NOMO-1 treated with DMSO at 0.1 percent for 48 hours (cell line): ENCODE results near the gene ELOVL1.
"Not testable (repeated sequence)": the region's sequence is repeated elsewhere in the genome, so short reads cannot be mapped to it uniquely, and the experiment has no call there.

Source experiments
- DNase-seq: peaks from one replicate; lab custom pipeline; 2025; ENCODE audit not compliant: unreplicated experiment; lab: John Stamatoyannopoulos, UW

Gene ELOVL1

GRCh38 chr1:43367904-43368645 is at the start of gene ELOVL1:
Gene ELOVL1, minus strand, starts transcription at chr1:43368011. Its CDS starts 2,402 bp downstream, at chr1:43365609.
- peak; percentile 87 for DNase-seq

- DNase-seq: no peak
Measured at GRCh38 chr1:43415901-43416300, 48.1 kb upstream of the ELOVL1 start.

GRCh38 chr1:43414634-43415223 is 46.9 kb upstream of the ELOVL1 start:
- peak; percentile 53 for DNase-seq

GRCh38 chr1:43413426-43413825 is 45.6 kb upstream of the ELOVL1 start:
- not testable (repeated sequence) for DNase-seq

GRCh38 chr1:43410571-43410970 is 42.8 kb upstream of the ELOVL1 start:
- DNase-seq: no peak

- DNase-seq: no peak
Measured at GRCh38 chr1:43405876-43406234, 38.0 kb upstream of the ELOVL1 start.

- DNase-seq: no peak
Measured at GRCh38 chr1:43405219-43405875, 37.5 kb upstream of the ELOVL1 start.

- DNase-seq: no peak
Measured at GRCh38 chr1:43404353-43404752, 36.5 kb upstream of the ELOVL1 start.

GRCh38 chr1:43402089-43402865 is 34.5 kb upstream of the ELOVL1 start:
- DNase-seq: no peak

- DNase-seq: not testable (repeated sequence)
Measured at GRCh38 chr1:43400441-43400840, 32.6 kb upstream of the ELOVL1 start.

- DNase-seq: no peak
Measured at GRCh38 chr1:43398227-43398626, 30.4 kb upstream of the ELOVL1 start.

- no peak for DNase-seq
Measured at GRCh38 chr1:43396059-43396458, 28.2 kb upstream of the ELOVL1 start.

- no peak for DNase-seq
Measured at GRCh38 chr1:43395523-43395922, 27.7 kb upstream of the ELOVL1 start.

GRCh38 chr1:43392702-43393101 is 24.9 kb upstream of the ELOVL1 start:
- no peak for DNase-seq

- DNase-seq: peak; percentile 92
Measured at GRCh38 chr1:43389326-43390313, 21.8 kb upstream of the ELOVL1 start, which contains the start of the genes MED8 and SZT2. Gene MED8, minus strand, starts transcription at chr1:43389800. Its CDS starts 36 bp downstream, at chr1:43389764. Gene SZT2, plus strand, starts transcription at chr1:43389899. Its CDS starts 70 bp downstream, at chr1:43389969.

GRCh38 chr1:43388613-43389012 is 20.8 kb upstream of the ELOVL1 start:
- no peak for DNase-seq

- DNase-seq: no peak
Measured at GRCh38 chr1:43387976-43388599, 20.3 kb upstream of the ELOVL1 start.

GRCh38 chr1:43386676-43387075 is 18.9 kb upstream of the ELOVL1 start:
- no peak for DNase-seq

GRCh38 chr1:43383449-43383848 is 15.6 kb upstream of the ELOVL1 start:
- no peak for DNase-seq
